CD4-positive, alpha-beta T cell treated with Interleukin-2 at 100 ng/mL for 4 hours (primary cell): ENCODE results near the gene HOXA13.

Experiments used
- DNase-seq: peaks from one replicate; pipeline ENCODE4 v3.0.0-alpha.2; 2020; ENCODE audit warnings: low spot score

Gene HOXA13

DNA sequence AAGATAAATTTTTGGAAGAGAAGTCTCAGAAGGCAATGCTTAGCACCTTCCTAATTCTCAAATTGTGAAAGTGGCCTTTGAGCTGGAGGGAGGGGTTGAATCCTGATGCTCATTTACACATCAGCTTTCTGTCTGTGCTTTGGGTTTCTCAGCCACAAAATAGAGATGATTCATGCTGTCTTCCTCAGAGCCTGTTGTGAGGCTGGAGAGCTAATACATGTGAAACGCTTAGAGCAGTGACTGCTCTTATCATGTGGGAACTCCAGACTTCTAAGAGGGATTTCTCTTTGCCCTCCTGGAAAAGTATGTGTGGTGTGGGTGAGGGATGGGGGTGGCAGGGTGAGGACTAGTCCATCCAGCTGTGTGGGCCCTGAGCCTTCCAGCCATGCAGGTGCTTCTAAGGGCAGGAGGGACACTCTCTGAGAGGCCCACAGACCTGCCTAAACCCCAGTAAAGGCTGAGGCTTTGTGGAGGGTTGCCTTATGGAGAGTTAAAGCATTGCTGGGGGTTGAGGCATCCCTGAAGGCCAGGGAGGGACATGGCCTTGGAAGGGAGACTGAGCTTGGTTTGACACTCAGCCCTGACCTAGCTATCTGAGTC, 37.9 kb upstream of the HOXA13 start:
- DNase-seq, result no peak

DNA sequence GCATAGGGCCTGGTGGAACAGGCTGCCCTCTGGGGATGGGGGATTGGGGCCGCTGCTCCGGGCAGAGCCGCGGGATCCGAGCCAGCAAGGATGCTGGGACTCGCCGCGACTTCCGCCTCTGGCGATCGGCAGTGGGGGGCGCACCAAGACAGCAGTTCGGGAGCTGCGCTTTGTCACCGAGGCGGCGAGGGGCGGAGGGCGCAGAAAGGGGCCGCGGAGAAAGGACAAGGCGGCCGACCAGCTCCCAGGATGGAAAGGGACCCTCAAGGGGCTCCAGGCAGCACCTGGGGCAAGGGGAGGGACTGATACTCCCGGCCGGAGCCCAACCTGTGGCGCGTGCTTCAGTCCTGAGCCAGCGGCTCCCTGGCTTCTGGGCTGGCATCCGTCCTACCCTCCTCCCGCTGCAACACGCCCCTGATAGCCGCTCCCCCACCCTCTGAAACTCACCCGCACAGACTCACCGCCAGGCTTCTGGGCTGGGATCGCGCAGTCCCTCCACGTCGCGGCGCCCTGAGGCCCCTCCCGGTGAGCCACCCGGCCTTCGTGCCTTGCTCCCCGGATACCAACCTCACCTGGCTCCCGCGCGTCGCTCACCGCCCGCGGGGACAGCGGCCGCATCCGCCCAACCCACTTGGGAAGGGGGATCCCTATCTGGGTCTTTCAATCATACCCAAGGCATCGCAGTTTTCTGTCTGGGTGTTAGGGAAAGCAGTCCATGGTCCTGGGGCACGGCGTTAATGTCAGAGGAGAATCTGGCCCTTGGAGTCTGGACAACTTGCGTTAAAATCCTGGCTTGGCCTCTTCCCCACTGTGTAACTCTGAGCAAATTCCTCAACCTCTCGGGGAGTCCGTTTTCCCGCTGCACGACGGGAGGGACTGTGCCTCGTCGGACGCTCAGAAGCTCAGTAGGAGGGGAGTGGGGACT, 35.8 kb upstream of the HOXA13 start:
- DNase-seq, result no peak

DNA sequence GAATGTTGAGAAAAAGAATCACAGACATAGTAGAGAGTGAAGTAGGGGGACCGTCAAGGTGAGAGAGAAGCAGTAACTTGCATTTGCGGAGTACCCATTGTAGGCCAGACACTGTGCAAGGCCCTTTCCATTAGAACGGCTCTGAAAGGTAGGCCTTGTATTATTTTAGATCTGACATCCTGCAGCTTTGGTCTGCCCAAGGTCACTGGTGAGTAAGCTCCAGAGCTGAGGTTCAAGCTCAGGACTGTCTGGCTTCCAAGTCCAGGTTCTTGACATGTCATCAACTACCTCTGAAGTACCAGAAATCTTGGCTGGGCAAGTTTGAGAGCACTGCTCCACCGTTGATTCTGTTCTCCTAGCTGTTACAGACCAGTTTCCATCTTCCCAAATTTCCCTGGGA, 29.6 kb upstream of the HOXA13 start:
- DNase-seq, result no peak

DNA sequence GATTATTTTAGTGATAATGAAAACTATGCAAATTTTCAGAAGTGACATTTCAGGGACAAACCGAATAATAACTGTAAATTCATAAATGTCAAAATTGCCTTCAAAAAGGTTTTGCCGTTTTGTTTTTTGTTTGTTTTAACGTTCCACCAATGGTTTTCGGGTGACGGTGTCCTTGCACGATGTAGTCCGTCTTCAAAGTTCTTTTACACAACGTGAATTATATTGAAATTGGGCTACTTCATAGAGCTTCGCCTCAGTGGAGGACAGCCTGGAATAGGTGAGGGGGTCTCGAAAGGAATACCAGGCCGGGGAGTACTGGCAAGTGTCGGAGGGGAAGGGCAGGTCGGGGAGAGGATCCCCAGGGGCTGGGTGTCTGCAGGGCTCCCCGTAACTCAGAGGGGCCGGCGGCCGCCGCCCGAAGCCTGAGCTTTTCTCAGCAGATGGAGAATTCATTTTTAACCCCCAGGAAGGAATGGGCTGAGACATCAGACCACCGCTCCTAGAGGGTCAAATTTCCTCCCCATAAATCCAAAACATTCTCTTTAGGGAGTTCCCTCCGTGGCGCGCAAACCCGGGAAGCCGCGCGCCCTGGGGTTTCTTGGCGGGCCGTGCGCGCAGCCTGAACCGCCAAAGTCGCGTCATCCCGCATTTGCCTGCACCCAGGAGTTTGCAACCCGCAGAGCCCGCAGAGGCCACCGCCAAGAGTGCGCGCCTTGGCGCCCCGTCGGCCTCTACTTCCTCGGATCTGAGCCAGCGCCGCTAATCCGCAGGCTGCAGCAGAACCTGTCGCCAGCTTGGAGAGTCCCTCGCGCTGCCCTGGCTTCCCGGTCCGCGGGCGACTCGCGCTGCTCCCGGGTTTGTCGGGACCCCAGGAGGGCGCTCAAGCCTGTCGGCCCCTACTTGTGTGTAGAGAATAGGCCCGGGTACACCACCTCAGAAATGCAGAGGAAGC, 25.4 kb upstream of the HOXA13 start:
- no peak for DNase-seq

DNA sequence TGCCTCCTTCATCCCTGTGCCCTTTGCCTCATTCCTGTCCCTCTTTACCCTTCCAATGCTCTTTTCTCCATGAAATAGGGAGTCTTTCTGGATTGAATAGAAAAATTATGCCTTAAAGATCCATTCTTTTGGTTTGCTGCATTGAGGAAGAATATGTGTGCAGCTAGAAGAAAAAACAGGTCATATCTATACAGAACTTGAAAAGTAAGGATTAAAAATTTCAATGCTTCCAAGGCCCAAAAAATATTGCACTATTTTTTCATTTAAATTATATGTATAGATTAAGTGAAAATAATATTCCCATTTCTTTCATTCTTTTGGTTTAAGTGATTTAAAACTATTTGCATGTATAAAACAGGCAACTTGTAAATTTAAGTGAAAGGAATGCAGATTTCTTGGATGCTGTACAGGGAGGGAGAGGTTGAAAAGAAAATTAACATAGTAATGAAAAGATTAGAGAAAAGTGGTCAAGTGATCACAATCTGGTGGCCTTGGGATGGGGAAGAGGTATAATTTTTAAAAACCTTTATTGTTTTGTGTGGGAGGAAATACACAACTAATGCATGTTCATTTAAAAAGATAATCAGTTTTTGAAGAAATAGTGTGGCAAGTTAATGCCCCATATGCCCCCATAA, 24.2 kb upstream of the HOXA13 start:
- no peak for DNase-seq

DNA sequence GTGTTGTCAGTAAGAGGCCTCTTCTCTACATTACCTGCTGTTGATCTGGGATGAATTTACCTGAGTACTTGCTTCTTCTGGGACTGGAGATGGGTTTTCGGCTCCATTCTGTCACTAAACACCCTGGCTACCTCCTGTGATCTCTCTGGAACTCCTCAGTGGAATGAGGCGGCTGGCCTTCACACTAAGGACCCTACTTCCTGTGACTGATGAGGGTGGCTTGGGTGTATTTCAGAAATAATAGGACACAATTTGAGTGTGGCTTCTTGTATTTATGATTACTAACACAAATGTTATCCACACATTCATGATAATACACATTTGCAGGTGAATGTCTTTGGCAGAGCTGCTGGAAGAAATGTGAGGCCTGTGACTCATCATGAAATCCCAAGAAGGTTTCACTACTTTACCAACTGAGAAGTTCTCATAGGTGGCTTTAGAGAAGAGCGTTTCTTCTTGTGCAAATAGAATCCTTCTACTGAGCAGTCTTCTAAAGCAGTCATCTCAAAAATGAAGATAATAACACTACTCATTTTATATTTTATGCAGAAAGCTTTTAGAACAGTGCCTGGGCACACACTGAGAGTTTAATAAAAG, 21.4 kb upstream of the HOXA13 start:
- DNase-seq, result no peak

DNA sequence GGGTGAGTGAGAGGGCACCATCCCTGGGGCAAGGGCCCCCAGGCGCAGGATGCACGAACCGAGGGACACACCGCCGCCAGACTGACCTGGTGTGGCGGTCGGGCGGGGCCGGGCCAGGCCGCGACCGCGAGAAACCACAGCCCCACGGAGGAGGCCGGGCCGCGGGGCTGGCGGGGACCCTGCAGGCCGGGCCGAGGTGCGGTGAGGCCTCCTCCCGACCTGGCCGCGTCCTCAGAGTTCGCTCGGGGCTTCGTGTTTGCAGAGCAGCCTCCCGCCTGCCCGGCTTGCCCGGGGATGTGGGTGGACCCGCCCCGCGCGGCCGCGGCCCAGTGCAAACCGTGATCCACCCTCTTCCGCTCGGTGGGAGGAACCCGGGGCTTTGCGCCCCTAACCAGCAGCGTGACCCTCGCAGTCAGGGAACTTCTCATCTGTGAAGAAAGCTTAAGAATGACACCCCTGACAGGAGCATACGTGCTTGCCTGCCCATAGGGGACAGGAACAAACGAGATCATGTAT, 20.6 kb upstream of the HOXA13 start:
- no peak for DNase-seq

DNA sequence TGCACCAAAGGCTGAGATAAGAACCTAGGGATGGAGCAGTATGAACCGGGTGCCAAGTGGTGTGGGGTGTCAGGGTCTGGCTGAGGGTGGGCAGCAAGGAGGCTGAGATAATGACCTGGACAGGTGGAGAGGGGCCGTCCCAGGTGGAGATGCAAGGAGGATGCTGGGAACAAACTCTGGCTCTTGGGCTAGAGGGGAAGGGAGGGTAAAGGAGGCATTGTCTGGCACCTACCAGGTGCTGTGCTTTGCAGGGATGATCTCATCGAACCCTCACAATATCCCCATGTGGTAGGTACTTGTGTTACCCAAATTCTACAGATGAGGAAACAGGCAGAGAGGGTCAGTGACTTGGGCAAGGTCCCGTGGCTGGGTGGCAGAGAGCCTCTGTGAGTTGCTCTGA, 19.9 kb upstream of the HOXA13 start:
- DNase-seq, result no peak

DNA sequence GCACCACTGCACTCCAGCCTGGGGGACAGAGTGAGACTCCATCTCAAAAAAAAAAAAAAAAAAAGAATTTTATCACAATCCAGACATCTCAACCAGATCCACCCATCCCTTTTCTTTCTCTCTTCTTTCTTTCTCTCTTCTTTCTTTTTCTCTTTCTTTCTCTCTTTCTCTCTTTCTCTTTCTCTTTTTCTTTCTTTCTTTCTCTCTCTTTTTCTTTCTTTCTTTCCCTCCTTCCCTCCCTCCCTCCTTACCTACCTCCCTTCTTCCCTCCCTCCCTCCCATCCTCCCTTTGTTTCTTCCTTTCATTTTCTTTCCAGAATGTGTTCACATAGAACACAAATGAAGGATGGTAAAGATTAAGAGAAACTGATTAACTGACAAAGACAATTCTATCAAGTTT, 18.1 kb upstream of the HOXA13 start:
- no peak for DNase-seq

DNA sequence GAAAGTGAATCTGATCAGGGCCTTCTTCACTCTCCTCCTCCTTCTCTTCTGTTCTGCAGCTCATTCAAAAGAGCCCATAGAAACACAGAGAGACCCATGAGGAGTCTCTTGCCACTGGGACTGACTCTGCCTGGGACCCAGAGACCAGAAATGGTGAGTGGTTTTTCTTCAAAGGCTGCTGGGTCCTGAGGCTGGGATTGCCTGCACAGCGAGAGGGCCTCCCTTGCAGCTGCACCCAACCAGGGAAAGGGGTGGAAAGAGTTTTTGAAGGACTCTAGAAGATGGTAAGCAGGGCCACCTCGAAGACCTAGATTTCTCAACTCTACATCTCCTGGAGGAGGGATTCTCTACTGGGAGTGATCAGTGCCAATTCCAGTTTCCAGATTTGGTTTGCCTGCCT, 15.5 kb upstream of the HOXA13 start:
- DNase-seq, result no peak

DNA sequence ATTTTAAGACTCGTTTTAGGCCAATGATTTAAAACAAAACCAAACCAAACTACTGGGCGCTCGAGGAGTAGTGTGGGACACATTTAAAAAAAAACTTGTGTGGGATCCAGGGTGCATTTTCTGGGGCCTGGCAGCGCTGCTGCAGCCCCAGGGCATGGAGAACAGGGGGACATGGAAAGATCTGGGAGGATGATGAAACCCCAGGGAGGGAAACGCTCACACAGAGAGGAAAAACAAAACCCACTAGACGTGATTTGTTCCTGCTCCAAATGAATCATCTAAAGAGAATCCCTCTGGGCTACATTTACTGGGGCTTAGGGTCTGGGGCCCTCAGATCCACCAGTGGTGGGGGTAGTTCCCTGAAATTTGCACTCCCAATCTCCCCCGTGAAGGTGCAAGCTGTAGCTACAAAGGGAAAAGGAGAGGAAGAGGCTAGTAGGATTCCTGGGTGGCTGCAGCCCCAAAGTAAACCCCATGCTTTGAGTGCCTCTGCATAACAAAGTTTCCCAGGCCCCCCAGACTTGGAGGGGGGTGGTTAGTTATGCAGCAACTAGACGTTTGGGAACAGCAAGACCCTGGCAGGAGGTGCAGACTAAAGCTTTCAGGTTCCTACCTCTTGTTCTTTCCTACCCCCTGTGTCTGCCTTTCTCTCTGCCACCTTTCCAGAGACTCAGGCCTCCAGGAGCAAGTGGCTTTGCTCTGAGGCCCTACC, 14.5 kb upstream of the HOXA13 start:
- no peak for DNase-seq

DNA sequence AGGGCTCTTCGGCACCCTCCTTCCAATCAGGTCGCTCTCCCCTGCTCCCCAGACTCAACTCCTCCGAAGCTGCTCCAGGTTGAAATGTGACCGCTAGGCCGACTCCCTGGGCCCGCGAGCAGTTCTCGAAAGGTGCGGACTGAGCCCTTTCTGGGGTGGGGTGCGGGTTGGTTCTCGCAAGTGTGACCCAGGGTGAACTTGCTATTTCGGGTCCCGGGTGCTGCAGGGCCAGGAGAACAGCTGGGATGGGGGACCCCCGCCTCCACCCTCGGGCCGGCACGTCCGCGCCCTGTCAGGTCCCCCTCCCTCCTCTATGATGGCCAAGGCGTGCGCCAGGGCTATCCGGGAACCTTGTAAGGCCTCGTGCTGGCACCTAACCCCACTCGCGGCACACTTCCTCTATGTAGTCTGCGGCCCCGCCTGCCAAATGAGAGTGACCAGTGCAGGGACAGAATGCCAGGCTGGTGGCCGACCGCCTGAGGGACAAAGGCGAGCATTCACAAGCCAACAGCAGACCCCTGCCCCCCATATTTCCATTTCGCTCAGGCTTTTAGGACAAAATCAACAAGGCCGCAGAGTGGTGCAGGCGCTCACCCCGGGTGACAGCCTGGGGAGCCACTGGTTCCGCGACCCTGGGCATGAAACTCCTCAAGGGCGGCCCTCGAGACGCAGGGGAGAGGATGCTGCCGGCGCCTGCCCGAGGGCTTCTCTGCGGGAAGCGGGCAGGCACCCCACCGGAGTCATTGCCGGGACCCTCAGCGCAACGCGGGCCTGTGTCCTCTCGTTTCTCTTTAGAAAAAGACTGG, 13.7 kb upstream of the HOXA13 start:
- DNase-seq, result no peak

DNA sequence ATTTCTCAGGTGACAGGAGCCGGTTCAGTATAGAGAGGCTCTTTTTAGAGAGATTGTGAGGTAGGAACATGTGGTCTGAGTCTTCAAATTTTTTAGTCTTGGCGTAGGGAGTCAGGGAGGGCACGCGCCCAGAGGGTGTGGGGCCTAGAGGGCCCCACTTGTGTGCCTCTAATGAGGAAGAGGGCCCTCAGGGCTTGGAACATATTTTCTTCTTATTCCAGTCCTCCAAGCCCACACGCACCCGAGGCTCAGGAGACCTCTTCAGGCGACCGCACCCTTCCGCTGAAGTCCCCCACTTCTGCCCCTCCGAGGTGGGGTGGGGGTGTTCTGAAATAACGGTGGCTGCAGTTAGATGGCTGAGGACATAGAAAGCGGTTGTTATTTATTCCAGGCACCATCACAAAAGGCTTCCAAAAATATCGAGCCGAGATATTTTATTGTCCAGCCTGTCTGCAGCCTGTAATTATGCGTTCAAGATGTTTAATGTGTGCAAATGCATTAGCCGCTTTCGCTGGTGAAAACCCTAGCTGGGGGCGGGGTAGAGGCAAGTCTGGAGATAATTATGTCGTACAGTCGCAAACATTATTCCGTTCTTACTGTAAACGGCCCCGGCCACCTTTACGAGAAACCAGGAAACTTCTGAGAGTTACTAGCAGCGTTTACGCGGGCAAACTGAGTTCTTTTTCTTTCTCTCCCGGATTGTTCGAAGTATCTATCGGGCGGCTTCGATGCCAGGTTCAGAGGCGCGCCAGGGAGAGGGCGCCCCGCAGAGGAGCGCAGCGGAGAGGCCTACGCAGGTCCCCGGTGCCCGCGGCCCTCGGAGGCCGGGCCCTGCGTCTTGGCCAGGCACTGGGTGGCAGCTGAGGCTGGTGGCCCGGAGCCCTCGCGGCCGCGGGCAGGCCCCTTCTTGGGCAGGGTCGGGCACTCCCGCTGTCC, 12.9 kb upstream of the HOXA13 start:
- DNase-seq, result no peak

DNA sequence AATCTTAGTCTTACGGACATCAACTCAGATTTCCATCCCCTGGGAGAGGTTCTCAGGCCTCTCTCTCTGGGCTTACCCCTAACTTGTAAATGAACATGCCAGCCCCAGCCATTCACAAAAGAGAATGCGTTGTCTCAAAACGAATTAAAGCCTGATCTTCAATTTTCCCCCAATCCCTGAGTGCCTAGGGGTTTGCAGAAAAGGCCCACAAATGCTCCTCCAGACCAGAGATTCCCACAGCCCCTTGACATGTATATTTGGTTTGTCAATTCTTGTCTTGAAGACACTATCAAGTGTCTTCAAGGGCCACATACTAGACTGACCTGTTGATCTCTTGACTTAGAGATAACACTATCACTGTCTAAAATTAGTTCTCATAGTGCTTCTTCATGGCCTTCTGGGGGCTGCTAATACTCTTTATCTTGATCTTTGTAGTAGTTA, 11.9 kb upstream of the HOXA13 start:
- DNase-seq, result no peak

DNA sequence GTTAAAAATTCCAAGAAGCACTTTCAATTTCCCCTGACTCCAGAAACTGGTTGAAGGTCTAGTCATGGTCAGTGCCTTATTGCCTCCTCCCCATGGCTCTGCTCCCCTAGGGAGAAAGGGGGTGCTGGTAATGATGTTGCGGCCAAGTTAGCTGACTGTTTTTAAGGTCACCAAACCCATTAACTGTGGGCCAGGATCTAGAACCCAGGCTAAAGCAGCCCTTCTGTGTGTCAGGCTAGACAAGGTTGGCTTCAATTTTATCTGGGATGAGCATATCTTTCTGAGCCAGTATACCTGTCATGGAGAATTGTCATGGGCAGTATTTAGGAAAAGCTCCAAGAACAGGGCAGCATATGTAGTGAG, 11.2 kb upstream of the HOXA13 start:
- DNase-seq, result no peak

DNA sequence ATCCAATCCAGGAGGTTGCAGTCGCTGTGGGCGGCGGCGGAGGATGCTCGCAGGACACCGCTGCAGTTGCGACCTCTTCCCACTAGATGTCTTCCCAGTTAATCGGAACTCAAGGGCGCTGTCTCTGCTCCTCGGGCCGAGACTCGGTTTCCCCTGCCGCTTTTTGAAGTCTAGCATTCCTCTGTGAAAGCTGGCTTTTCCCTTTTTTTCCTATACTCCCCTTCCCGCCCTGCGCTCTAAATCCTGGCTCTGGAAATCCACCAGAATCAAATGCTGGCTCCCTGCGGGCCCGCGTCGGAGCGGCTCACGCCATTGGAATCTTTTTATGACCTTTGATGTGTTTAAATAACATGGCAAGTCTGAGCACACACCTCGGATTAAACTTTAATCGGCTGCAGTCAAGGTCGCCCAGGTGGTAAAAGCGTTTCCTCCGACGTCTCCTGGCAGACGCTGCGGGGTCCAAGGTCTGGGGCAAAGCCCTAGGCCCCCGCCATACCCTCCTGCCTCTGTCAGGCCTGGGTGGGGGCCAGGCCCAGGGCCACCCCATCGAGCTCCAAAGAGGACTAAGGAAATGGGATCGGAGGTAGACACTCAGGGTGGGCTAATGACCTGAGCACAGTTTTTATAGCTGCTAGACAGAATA, 10.7 kb upstream of the HOXA13 start:
- peak; percentile 27 for DNase-seq

DNA sequence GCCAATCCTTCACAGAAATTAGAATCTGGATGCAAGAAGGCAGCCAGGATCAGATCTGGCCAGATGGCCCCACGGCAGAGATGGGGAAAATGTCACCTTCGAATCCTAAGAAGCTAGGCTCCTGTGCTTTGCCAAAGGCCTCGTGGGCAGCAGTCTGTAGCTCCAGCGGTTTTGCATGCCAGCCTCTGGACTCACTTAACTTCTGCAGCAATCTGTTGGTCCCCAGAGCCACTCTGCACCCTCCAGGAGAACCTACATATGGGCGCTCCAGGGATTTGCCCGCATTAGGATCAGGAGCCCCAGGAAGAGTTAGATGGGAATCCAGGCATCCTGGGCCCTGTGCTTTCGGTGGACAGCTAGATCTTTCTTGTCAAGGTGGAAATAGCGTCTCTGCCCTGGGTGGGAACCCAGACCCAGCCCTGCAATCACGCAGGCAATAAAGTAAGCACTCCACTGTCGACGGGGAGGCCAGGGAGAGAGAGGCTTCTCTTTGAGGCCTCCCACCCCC, 10.1 kb upstream of the HOXA13 start:
- DNase-seq, result no peak

DNA sequence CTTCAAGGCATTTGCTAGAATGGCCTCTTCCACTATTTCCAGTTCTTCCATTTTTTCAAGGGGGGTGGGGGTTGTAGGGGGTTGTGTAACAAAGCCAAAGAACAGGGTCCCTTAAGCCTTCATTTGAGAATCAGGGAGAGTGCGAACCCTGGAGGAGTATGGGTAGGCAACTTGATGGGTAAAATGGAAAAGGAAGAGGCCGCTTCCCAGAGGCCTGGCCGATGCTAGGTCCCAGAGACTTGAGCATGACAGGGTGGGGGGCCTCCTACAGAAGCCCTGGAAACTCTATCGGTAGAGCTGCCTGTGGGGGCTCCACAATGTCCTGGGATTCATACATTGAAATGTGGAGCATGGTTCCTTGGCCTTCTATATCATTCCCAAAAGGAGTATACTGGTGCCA, 9.1 kb upstream of the HOXA13 start:
- no peak for DNase-seq
